Thoracic aorta (tissue), 2 donors: ENCODE data around the gene PCGF3. TPM values are rescaled to one million over a fixed set of nuclear protein-coding genes. Genes with fewer than 3 reads are reported as not detected.

Source experiments
- ATAC-seq: fragments of 150-250 bp; one replicate; pipeline ENCODE4 v1.8.0; 2017; ENCODE audit warnings: low read depth; ENCODE audit not compliant: insufficient number of reproducible peaks, low FRiP score
- DNase-seq: peaks from one replicate; pipeline ENCODE4 v3.0.0-alpha.2; 2020; ENCODE audit warnings: low spot score
- H3K27ac ChIP-seq, 2 donors: fragments of 200-600 bp; sonication (generic); 1 replicate in 1 of 2; 2 replicates in 1 of 2; pipeline ENCODE4 v1.5.1; 2016; ENCODE audit warnings: mild to moderate bottlenecking in 2 of 2, moderate library complexity in 2 of 2
- H3K27me3 ChIP-seq: fragments of 200-600 bp; sonication (generic); replicated peaks from 2 replicates; pipeline ENCODE4 v1.6.0; 2016; ENCODE audit warnings: mild to moderate bottlenecking; ENCODE audit not compliant: insufficient read depth
- H3K36me3 ChIP-seq: fragments of 200-600 bp; sonication (generic); one replicate; pipeline ENCODE4 v1.5.1; 2016
- H3K4me1 ChIP-seq, 2 donors: fragments of 200-600 bp; sonication (generic); 1 replicate in 1 of 2; 2 replicates in 1 of 2; pipeline versions ENCODE4 v1.5.1 to v1.6.0; 2016; ENCODE audit warnings: low read depth in 2 of 2, mild to moderate bottlenecking in 1 of 2; ENCODE audit not compliant: control insufficient read depth in 1 of 2
- H3K4me3 ChIP-seq: fragments of 200-600 bp; sonication (generic); 2 replicates; pipeline ENCODE4 v1.5.1; 2016; ENCODE audit warnings: mild to moderate bottlenecking
- H3K9me3 ChIP-seq: fragments of 200-600 bp; sonication (generic); 2 replicates; pipeline ENCODE4 v1.5.1; 2016
- total RNA-seq, 2 donors: library from RNA; depleted of rRNA; stranded (reverse); fragments of >200 nt; gene quantifications; one replicate each; pipeline versions ENCODE4 v1.1.0 to v1.2.3, GENCODE V29; 2016
- TF ChIP-seq, protein P1 (sequence below): fragments of 200-600 bp; sonication (generic); IDR thresholded peaks from one replicate; pipeline ENCODE4 v1.5.1; 2019; ENCODE audit warnings: antibody characterized with exemption

PCGF3 gene
- total RNA-seq, 2 donors from 2014 or later, result 50.4 to 83.2 TPM

DNA sequence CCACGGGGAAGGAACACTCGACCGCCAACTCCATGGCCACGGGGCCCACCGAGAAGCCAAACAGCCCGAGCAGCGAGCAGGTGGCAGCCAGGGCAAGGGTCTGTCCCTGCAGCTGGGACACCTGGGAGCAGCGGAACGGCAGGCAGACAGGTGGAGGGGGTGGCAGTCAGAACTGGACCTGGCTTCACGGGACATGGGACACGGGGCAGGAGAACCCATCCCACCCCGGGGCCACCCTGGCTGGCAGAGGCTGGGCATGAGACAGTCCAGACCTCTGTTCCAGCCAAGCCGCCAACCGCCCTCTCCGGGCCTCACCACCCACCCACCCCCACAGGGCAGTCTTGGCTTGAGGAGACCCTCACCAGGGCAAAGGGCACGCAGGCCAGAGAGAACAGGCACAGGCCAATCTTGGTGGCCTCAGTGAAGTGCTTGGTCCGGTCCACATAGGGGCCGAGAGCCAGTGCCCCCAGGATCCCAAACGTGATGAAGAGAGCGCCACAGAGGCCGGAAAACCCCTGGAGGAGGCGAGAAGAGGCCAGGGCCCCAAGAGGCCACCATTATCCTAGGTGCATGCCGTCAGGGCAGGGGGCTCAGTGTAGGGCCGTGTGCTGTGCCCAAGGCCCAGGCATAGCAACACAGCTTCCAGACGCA lies 22.3 kb upstream of the PCGF3 start:
- H3K4me3 ChIP-seq, result no peak overlapping the region
- H3K4me1 ChIP-seq, result peaks cover 6 to 20% of the 10 kb centered on the region in 2 donors
- H3K27me3 ChIP-seq, result no peaks in the 10 kb centered on the region
- TF ChIP-seq, protein P1, sequence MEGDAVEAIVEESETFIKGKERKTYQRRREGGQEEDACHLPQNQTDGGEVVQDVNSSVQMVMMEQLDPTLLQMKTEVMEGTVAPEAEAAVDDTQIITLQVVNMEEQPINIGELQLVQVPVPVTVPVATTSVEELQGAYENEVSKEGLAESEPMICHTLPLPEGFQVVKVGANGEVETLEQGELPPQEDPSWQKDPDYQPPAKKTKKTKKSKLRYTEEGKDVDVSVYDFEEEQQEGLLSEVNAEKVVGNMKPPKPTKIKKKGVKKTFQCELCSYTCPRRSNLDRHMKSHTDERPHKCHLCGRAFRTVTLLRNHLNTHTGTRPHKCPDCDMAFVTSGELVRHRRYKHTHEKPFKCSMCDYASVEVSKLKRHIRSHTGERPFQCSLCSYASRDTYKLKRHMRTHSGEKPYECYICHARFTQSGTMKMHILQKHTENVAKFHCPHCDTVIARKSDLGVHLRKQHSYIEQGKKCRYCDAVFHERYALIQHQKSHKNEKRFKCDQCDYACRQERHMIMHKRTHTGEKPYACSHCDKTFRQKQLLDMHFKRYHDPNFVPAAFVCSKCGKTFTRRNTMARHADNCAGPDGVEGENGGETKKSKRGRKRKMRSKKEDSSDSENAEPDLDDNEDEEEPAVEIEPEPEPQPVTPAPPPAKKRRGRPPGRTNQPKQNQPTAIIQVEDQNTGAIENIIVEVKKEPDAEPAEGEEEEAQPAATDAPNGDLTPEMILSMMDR, result no peak
- no peaks in the 10 kb centered on the region for H3K36me3 ChIP-seq
- H3K9me3 ChIP-seq, result no peaks in the 10 kb centered on the region
- ATAC-seq, result no peak
- no peak for DNase-seq
- H3K27ac ChIP-seq, result no peak overlapping the region

DNA sequence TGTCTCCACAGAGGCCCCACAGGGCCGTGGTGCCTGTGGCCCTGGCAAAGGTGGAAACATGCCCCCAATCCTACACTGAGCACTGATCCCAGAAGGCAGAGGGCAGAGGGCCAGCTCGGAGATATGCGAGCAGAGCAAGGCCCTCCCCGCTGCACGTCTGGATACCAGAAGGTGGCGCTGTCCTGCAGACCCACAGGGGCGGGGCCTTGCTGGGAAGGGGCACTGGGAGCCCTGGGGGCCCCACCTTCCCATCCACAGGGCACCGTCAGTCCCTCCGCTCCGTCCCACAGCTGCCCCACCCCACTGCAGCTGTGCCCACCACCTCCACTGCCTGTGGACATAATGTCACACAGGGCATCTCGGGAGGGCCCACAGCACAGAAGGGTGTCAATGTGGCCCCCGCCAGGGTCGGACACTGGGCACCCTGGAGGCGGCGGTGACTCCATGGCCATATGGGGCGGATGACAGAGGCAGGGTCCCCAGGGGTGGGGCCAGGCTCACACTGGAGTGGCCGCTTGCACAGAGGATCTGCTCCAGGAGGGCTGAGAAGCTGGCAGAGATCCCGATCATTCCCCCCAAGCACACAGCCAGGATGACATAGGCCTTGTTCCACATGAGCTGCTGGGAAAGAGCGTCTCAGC lies 21.5 kb upstream of the PCGF3 start:
- H3K36me3 ChIP-seq, result no peaks in the 10 kb centered on the region
- H3K4me1 ChIP-seq, result peaks cover 9 to 23% of the 10 kb centered on the region in 2 donors
- no peak for DNase-seq
- TF ChIP-seq, protein P1, result peak; percentile 40
- no peaks in the 10 kb centered on the region for H3K27me3 ChIP-seq
- H3K4me3 ChIP-seq, result no peak overlapping the region
- no peak for ATAC-seq
- H3K9me3 ChIP-seq, result no peaks in the 10 kb centered on the region
- H3K27ac ChIP-seq, result no peak overlapping the region

- no peak overlapping the region for H3K4me3 ChIP-seq
- no peaks in the 10 kb centered on the region for H3K36me3 ChIP-seq
- H3K27ac ChIP-seq, result no peak overlapping the region
Observed at GRCh38 chr4:684623-685327, 20.9 kb upstream of the PCGF3 start.

DNA sequence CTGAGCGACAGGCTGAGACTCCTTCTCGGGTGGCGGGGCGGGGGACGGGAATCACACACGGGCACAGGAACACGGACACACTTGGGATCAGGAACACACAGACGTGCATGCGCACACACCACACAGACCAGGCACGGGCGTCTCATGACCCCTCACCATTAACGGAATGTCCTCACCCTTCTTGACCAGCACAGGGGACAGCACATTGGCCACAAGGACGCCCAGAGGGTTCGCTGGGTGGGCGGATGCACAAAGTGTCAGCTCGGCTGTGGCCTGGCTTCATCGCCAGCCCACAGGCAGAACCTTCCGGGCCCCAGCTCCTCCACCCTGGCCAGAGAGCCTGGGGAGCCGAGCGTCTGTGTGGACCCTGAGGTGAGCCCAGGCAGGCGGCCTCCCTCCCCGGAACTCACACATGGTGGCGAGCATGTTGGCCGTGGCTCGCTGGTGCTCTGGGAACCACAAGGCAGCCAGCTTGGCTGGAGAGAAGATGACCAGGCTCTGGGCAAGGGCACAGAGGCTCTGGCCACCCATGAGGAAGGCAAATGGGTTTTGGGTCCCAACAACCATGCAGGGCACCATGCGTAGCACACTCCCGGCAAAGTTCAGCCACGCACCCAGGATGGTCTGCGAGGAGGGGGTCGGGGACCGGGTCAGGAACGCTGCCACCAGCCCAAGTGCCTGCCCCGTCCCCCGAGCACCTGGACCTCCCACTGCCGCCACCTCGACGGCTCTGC lies 19.8 kb upstream of the PCGF3 start:
- Histone ChIP-seq H3K27ac (no peak overlapping the region), H3K4me1 (peaks cover 11 to 26% of the 10 kb centered on the region in 2 donors), H3K4me3 (no peak overlapping the region), H3K27me3 (no peaks in the 10 kb centered on the region), H3K9me3 (no peaks in the 10 kb centered on the region), H3K36me3 (no peaks in the 10 kb centered on the region)
- ATAC-seq, result no peak
- TF ChIP-seq, protein P1, result no peak
- no peak for DNase-seq

More at GRCh38 chr4:684623-685327, 20.9 kb upstream of the PCGF3 start:
- H3K9me3 ChIP-seq, result no peaks in the 10 kb centered on the region
- no peaks in the 10 kb centered on the region for H3K27me3 ChIP-seq
- peaks cover 13 to 30% of the 10 kb centered on the region in 2 donors for H3K4me1 ChIP-seq
- no peak for DNase-seq
- ATAC-seq, result no peak
- TF ChIP-seq, protein P1, result no peak
